HG03064 (cell line): ENCODE results near the gene CRIP1.

Experiments used
- ATAC-seq: cut with Tn5 transposase; IDR thresholded peaks from one replicate; pipeline ENCODE4 v1.9.1; 2021; ENCODE audit warnings: low read depth; ENCODE audit not compliant: unreplicated experiment

The CRIP1 gene

GRCh38 chr14:105450864-105451720 is 35.6 kb upstream of the CRIP1 start:
- ATAC-seq: no peak

- no peak for ATAC-seq
Observed at GRCh38 chr14:105452963-105453362, 33.7 kb upstream of the CRIP1 start.

- ATAC-seq: no peak
Observed at GRCh38 chr14:105453847-105454246, 32.8 kb upstream of the CRIP1 start.

GRCh38 chr14:105455086-105455640 is 31.5 kb upstream of the CRIP1 start:
- ATAC-seq: no peak

- no peak for ATAC-seq
Observed at GRCh38 chr14:105455766-105456660, 30.7 kb upstream of the CRIP1 start.

GRCh38 chr14:105456736-105457617 is 29.7 kb upstream of the CRIP1 start:
- no peak for ATAC-seq

GRCh38 chr14:105458010-105458409 is 28.7 kb upstream of the CRIP1 start:
- no peak for ATAC-seq

- ATAC-seq: no peak
Observed at GRCh38 chr14:105458571-105458970, 28.1 kb upstream of the CRIP1 start.

- ATAC-seq: no peak
Observed at GRCh38 chr14:105460116-105460515, 26.6 kb upstream of the CRIP1 start.

GRCh38 chr14:105460616-105461015 is 26.1 kb upstream of the CRIP1 start:
- no peak for ATAC-seq

- no peak for ATAC-seq
Observed at GRCh38 chr14:105461903-105462302, 24.8 kb upstream of the CRIP1 start.

- ATAC-seq: no peak
Observed at GRCh38 chr14:105464501-105464900, 22.2 kb upstream of the CRIP1 start.

- no peak for ATAC-seq
Observed at GRCh38 chr14:105465209-105466031, 21.3 kb upstream of the CRIP1 start.

GRCh38 chr14:105466531-105467248 is 20.0 kb upstream of the CRIP1 start:
- no peak for ATAC-seq

- no peak for ATAC-seq
Observed at GRCh38 chr14:105467249-105467941, 19.3 kb upstream of the CRIP1 start.

GRCh38 chr14:105467942-105468471 is 18.7 kb upstream of the CRIP1 start:
- no peak for ATAC-seq

GRCh38 chr14:105468621-105469241 is 18.0 kb upstream of the CRIP1 start:
- no peak for ATAC-seq
